Measurements from ENCODE around the gene KDM3B.

DNA sequence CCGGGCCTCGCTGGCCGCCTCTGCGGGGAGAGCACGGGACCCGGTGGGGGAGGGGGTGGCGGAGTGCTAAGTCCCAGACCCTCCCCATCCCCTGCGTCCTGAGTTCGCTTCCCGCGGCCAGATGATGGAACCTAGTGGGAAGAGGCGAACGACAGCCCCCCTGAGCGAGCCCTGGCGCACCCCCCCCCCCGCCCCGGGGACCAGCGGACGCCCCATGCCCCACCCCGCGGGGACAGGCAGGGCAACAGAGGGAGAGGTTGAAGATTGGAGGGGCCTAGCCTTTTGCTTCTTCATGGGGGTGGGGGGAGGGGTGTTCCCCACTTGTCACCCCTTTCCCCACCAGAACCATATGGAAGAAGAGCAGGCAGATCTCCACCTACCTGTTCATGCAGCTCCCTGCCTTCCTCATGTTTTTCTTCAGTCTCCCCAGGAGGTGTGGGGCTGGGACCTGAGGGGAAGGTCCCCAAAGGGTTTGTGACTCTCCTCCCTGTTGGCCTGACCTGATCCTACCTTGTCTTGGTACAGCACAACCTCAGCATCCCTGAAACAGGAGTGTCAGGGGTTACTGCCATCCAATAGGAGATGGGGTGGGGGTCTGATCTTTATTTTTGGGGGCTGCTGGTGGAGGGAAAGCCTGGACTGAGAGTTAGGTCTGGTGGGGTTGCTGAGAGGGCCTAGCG lies 13.9 kb upstream of the KDM3B start:
- TF ChIP-seq, protein P1, sequence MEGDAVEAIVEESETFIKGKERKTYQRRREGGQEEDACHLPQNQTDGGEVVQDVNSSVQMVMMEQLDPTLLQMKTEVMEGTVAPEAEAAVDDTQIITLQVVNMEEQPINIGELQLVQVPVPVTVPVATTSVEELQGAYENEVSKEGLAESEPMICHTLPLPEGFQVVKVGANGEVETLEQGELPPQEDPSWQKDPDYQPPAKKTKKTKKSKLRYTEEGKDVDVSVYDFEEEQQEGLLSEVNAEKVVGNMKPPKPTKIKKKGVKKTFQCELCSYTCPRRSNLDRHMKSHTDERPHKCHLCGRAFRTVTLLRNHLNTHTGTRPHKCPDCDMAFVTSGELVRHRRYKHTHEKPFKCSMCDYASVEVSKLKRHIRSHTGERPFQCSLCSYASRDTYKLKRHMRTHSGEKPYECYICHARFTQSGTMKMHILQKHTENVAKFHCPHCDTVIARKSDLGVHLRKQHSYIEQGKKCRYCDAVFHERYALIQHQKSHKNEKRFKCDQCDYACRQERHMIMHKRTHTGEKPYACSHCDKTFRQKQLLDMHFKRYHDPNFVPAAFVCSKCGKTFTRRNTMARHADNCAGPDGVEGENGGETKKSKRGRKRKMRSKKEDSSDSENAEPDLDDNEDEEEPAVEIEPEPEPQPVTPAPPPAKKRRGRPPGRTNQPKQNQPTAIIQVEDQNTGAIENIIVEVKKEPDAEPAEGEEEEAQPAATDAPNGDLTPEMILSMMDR (IDR thresholded peaks at IDR 0.05): no peak
- TF ChIP-seq POLR2AphosphoS5 (IDR thresholded peaks at IDR 0.05) (no peak), EP300 (IDR thresholded peaks at IDR 0.05; ENCODE audit: low read depth) (no peak)

Measured in transverse colon (tissue), 4 donors.